PC-9 (cell line): ENCODE measurements around the gene SERP2.

Experiments
- EZH2 ChIP-seq: fragments of 200-600 bp; sonication (generic); IDR thresholded peaks from 2 replicates; pipeline ENCODE4 v1.8.0; 2017; ENCODE audit warnings: antibody characterized with exemption, low read depth
- TF ChIP-seq, protein P1 (sequence below): fragments of 200-600 bp; sonication (generic); conservative IDR thresholded peaks from 2 replicates; pipeline ENCODE4 v1.6.1; 2017; ENCODE audit warnings: mixed run types, antibody characterized with exemption, mild to moderate bottlenecking, moderate library complexity

DNA sequence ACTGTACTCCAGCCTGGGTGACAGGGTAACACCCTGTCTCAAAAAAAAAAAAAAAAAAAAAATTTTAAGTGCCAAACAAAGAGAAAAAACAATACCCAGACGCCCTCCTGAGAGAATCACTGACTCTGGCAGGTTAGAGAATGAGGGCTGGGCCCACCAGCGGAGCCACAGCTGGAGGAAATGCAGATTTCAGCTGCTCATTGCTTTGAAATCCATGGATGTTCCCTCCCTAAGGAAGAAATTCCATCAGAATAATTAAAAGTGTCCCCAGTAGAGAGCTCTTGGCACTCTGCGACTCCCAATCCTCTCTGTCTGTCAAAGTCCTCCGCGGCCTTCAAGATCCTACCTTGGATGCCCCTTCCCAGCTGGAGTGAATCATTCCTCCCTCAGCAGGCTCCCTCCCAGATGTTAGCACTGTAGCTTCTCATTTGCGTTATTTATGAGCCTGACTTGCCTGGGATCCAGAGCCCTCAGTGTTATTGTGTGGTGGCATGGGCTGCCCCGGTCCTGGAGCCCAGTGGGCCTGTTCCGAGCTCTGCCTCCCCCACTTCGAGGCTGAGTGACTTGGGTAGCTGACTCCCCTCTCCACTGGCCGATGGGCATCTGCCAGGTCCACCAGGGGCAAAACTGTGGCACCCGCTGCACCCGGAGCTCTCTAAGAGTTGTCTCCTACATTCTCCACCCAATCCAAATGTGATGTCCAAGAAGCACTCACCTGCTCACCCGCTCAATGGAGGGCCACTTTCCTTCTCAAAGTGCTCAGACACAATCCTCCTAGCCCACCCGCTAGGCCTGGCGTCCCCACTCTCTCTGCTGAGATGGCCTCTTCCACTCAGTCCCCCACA is 47.0 kb downstream of the SERP2 start:
- TF ChIP-seq, protein P1, sequence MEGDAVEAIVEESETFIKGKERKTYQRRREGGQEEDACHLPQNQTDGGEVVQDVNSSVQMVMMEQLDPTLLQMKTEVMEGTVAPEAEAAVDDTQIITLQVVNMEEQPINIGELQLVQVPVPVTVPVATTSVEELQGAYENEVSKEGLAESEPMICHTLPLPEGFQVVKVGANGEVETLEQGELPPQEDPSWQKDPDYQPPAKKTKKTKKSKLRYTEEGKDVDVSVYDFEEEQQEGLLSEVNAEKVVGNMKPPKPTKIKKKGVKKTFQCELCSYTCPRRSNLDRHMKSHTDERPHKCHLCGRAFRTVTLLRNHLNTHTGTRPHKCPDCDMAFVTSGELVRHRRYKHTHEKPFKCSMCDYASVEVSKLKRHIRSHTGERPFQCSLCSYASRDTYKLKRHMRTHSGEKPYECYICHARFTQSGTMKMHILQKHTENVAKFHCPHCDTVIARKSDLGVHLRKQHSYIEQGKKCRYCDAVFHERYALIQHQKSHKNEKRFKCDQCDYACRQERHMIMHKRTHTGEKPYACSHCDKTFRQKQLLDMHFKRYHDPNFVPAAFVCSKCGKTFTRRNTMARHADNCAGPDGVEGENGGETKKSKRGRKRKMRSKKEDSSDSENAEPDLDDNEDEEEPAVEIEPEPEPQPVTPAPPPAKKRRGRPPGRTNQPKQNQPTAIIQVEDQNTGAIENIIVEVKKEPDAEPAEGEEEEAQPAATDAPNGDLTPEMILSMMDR: no peak
- no peak for TF ChIP-seq EZH2
